ENCODE measurements around the gene CD37.
"Not testable (repeated sequence)": the region's sequence is repeated elsewhere in the genome, so short reads cannot be mapped to it uniquely, and the experiment has no call there.

DNA sequence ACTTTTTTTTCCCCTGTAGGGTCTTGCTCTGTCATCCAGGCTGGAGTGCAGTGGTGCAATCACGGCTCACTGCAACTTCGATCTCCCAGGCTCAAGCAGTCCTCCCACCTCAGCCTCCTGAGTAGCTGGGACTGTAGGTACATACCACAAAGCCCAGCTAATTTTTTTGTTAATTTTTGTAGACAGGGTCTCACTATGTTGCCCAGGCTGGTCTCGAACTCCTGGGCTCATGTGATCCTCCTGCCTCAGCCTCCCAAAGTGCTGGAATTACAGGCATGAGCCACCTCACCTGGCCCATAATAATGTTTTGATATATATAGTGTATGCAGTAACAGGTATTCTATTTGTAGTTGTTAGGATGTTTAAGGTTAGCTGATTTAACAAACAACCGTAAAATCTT, 4.0 kb upstream of the CD37 start:
- TF ChIP-seq, protein P1, sequence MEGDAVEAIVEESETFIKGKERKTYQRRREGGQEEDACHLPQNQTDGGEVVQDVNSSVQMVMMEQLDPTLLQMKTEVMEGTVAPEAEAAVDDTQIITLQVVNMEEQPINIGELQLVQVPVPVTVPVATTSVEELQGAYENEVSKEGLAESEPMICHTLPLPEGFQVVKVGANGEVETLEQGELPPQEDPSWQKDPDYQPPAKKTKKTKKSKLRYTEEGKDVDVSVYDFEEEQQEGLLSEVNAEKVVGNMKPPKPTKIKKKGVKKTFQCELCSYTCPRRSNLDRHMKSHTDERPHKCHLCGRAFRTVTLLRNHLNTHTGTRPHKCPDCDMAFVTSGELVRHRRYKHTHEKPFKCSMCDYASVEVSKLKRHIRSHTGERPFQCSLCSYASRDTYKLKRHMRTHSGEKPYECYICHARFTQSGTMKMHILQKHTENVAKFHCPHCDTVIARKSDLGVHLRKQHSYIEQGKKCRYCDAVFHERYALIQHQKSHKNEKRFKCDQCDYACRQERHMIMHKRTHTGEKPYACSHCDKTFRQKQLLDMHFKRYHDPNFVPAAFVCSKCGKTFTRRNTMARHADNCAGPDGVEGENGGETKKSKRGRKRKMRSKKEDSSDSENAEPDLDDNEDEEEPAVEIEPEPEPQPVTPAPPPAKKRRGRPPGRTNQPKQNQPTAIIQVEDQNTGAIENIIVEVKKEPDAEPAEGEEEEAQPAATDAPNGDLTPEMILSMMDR (IDR thresholded peaks at IDR 0.05): not testable (repeated sequence)
- TF ChIP-seq POLR2A (IDR thresholded peaks at IDR 0.05): not testable (repeated sequence)

All from uterus (tissue), 2 donors.